GM23338 (cell line): ENCODE data around the gene TGM6. TPM values are rescaled to one million over a fixed set of nuclear protein-coding genes. Genes with fewer than 3 reads are reported as not detected.

Experiments used
- ATAC-seq: fragments of 200-7000 bp; cut with Tn5 transposase; 3 replicates; pipeline ENCODE4 v1.9.1; 2020
- DNase-seq: peaks from one replicate; pipeline ENCODE4 v3.0.0-alpha.2; 2015; ENCODE audit warnings: low spot score
- H2AFZ ChIP-seq: fragments of 200-600 bp; sonication (generic); 2 replicates; pipeline ENCODE4 v1.8.0; 2016; ENCODE audit warnings: antibody characterized with exemption, mild to moderate bottlenecking, moderate library complexity
- H3F3A ChIP-seq: fragments of 200-600 bp; sonication (generic); replicated peaks from 2 replicates; pipeline ENCODE4 v1.8.0; 2017; ENCODE audit warnings: antibody characterized with exemption, mixed run types, low read depth
- H3K27ac ChIP-seq: fragments of 200-600 bp; sonication (generic); 2 replicates; pipeline ENCODE4 v1.6.1; 2016; ENCODE audit warnings: low read depth
- H3K27me3 ChIP-seq: fragments of 200-600 bp; sonication (generic); 2 replicates; pipeline ENCODE4 v1.8.0; 2016; ENCODE audit warnings: mild to moderate bottlenecking, mixed run types, moderate library complexity; ENCODE audit not compliant: insufficient read depth
- H3K36me3 ChIP-seq: fragments of 200-600 bp; sonication (generic); 2 replicates; pipeline ENCODE4 v1.8.0; 2016; ENCODE audit warnings: mild to moderate bottlenecking; ENCODE audit not compliant: insufficient read depth
- H3K4me1 ChIP-seq: fragments of 200-600 bp; sonication (generic); 2 replicates; pipeline ENCODE4 v1.8.0; 2016; ENCODE audit warnings: mild to moderate bottlenecking, moderate library complexity; ENCODE audit not compliant: insufficient read depth
- H3K4me2 ChIP-seq: fragments of 200-600 bp; sonication (generic); 2 replicates; pipeline ENCODE4 v1.7.1; 2017; ENCODE audit warnings: mixed run types
- H3K4me3 ChIP-seq: fragments of 200-600 bp; sonication (generic); 2 replicates; pipeline ENCODE4 v1.6.1; 2016; ENCODE audit warnings: mixed run types
- H3K79me2 ChIP-seq: fragments of 200-600 bp; sonication (generic); replicated peaks from 2 replicates; pipeline ENCODE4 v1.8.0; 2017; ENCODE audit warnings: mild to moderate bottlenecking; ENCODE audit not compliant: insufficient read depth
- H3K9me2 ChIP-seq: fragments of 200-600 bp; sonication (generic); 2 replicates; pipeline ENCODE4 v1.8.0; 2017; ENCODE audit not compliant: insufficient read depth
- H4K20me1 ChIP-seq: fragments of 200-600 bp; sonication (generic); replicated peaks from 2 replicates; pipeline ENCODE4 v1.8.0; 2017; ENCODE audit warnings: mild to moderate bottlenecking; ENCODE audit not compliant: insufficient read depth
- H3K27ac Mint-ChIP-seq: 2 replicates; pipeline ENCODE4 v1.8.0; 2020; ENCODE audit warnings: inconsistent platforms, mild to moderate bottlenecking, moderate library complexity, mixed read lengths
- H3K27me3 Mint-ChIP-seq: 3 replicates; pipeline ENCODE4 v1.8.0; 2022; ENCODE audit warnings: low read depth, mild to moderate bottlenecking, moderate library complexity, mixed read lengths, inconsistent platforms; ENCODE audit not compliant: insufficient read depth, poor library complexity
- H3K36me3 Mint-ChIP-seq: 3 replicates; pipeline ENCODE4 v1.8.0; 2021; ENCODE audit warnings: low read depth, mild to moderate bottlenecking, inconsistent platforms, moderate library complexity, mixed read lengths
- H3K4me1 Mint-ChIP-seq: 3 replicates; pipeline ENCODE4 v1.8.0; 2020; ENCODE audit warnings: mild to moderate bottlenecking, inconsistent platforms, mixed read lengths
- H3K4me3 Mint-ChIP-seq: 3 replicates; pipeline ENCODE4 v1.8.0; 2021; ENCODE audit warnings: moderate library complexity, mild to moderate bottlenecking, inconsistent platforms, mixed read lengths
- H3K9me3 Mint-ChIP-seq: 3 replicates; pipeline ENCODE4 v1.8.0; 2020; ENCODE audit warnings: moderate library complexity, mild to moderate bottlenecking, inconsistent platforms, mixed read lengths
- CREB1 ChIP-seq: fragments of 250-450 bp; sonication (Bioruptor Pico); IDR thresholded peaks from 2 replicates; pipeline ENCODE4 v1.5.0; 2020; ENCODE audit warnings: low read depth, mild to moderate bottlenecking, moderate library complexity
- EZH2 ChIP-seq: fragments of 200-600 bp; sonication (generic); IDR thresholded peaks from one replicate; pipeline ENCODE4 v1.8.0; 2017; ENCODE audit warnings: antibody characterized with exemption, mild to moderate bottlenecking, low read depth; ENCODE audit not compliant: unreplicated experiment
- EZH2phosphoT487 ChIP-seq: fragments of 200-600 bp; sonication (generic); IDR thresholded peaks from one replicate; pipeline ENCODE4 v1.8.1; 2018; ENCODE audit warnings: antibody characterized with exemption; ENCODE audit not compliant: unreplicated experiment
- JUNB ChIP-seq: IDR thresholded peaks from one replicate; pipeline ENCODE4 v1.6.1; 2016; ENCODE audit warnings: antibody characterized with exemption; ENCODE audit not compliant: unreplicated experiment
- NANOG ChIP-seq: IDR thresholded peaks from 2 replicates; pipeline ENCODE4 v1.6.1; 2016; ENCODE audit warnings: antibody characterized with exemption, borderline replicate concordance
- POLR2AphosphoS5 ChIP-seq: IDR thresholded peaks from 2 replicates; pipeline ENCODE4 v1.6.1; 2016; ENCODE audit warnings: antibody characterized with exemption, low read depth
- REST ChIP-seq: IDR thresholded peaks from one replicate; pipeline ENCODE4 v1.6.1; 2018; ENCODE audit warnings: antibody characterized with exemption; ENCODE audit not compliant: unreplicated experiment
- STAT1 ChIP-seq: IDR thresholded peaks from one replicate; pipeline ENCODE4 v1.6.1; 2016; ENCODE audit warnings: antibody characterized with exemption; ENCODE audit not compliant: unreplicated experiment
- ZNF114 ChIP-seq: fragments of 250-450 bp; sonication (Bioruptor Pico); IDR thresholded peaks from 2 replicates; pipeline ENCODE4 v1.5.0; 2020; ENCODE audit warnings: mild to moderate bottlenecking, moderate library complexity
- ZNF331 ChIP-seq: fragments of 250-450 bp; sonication (Bioruptor Pico); IDR thresholded peaks from 2 replicates; pipeline ENCODE4 v1.5.0; 2020; ENCODE audit warnings: low read depth, mild to moderate bottlenecking, moderate library complexity
- long read RNA-seq: library from polyadenylated mRNA; unstranded; transcript quantifications from one replicate; pipeline ENCODE4 v2.0.0, GENCODE V29; 2020; ENCODE audit not compliant: unreplicated experiment
- polyA plus RNA-seq: library from polyadenylated mRNA; unstranded; fragments of >200 nt; fragmentation: Nextera tagmentation; extraction: Ambion mirVana; gene quantifications from 2 replicates; pipeline ENCODE4 v1.2.1, GENCODE V29; 2016
- total RNA-seq: library from RNA; depleted of rRNA; stranded (reverse); fragments of >200 nt; shearing (Covaris generic); gene quantifications from 2 replicates; pipeline ENCODE4 v1.2.3, GENCODE V29; 2014; rRNA removed
- TF ChIP-seq, protein P1 (sequence below): fragments of 250-450 bp; sonication (Bioruptor Pico); IDR thresholded peaks from 2 replicates; pipeline ENCODE4 v1.5.0; 2020; ENCODE audit warnings: mild to moderate bottlenecking, moderate library complexity
- TF ChIP-seq, protein P2 (sequence below): IDR thresholded peaks from 2 replicates; pipeline ENCODE4 v1.6.1; 2016; ENCODE audit warnings: antibody characterized with exemption
- TF ChIP-seq, protein P3 (sequence below), 2 experiments: fragments of 200-600 bp in 1 of 2; sonication (generic) in 1 of 2; conservative IDR thresholded peaks; 2 replicates each; pipeline versions ENCODE4 v1.5.1 to v1.6.1; 2016 to 2017; ENCODE audit warnings: antibody characterized with exemption in 2 of 2, low read depth in 2 of 2, mild to moderate bottlenecking in 2 of 2, moderate library complexity in 1 of 2

The TGM6 gene
- total RNA-seq (not detected in 2 replicates), polyA plus RNA-seq (not detected in 2 replicates)
- long read RNA-seq, result 0 reads

- no peaks in the 10 kb centered on the region for H3K79me2 ChIP-seq
- H3K9me2 ChIP-seq, result peaks cover 20% of the 10 kb centered on the region; the same call in 1 of the 2 replicates
- Mint-ChIP-seq H3K27ac (no peak within 1 kb of the TSS; the same call in 1 of the 2 replicates), H3K4me1 (peaks cover 11% of the 10 kb centered on the region), H3K36me3 (no peaks in the 10 kb centered on the region), H3K4me3 (no peak within 1 kb of the TSS), H3K9me3 (no peaks in the 10 kb centered on the region), H3K27me3 (peaks cover 10% of the 10 kb centered on the region)
- ATAC-seq (no peak), DNase-seq (no peak)
- no peaks in the 10 kb centered on the region for H3K36me3 ChIP-seq
- H3K4me1 ChIP-seq, result no peaks in the 10 kb centered on the region
- no peaks in the 10 kb centered on the region for H3K27me3 ChIP-seq
- H3F3A ChIP-seq, result no peaks in the 10 kb centered on the region
- TF ChIP-seq POLR2AphosphoS5 (no peak), EZH2 (no peak), EZH2phosphoT487 (no peak), CREB1 (CRISPR knock-in tag) (no peak), STAT1 (no peak), REST (no peak), ZNF114 (no peak), NANOG (no peak), JUNB (no peak), ZNF331 (no peak)
- TF ChIP-seq, protein P1, sequence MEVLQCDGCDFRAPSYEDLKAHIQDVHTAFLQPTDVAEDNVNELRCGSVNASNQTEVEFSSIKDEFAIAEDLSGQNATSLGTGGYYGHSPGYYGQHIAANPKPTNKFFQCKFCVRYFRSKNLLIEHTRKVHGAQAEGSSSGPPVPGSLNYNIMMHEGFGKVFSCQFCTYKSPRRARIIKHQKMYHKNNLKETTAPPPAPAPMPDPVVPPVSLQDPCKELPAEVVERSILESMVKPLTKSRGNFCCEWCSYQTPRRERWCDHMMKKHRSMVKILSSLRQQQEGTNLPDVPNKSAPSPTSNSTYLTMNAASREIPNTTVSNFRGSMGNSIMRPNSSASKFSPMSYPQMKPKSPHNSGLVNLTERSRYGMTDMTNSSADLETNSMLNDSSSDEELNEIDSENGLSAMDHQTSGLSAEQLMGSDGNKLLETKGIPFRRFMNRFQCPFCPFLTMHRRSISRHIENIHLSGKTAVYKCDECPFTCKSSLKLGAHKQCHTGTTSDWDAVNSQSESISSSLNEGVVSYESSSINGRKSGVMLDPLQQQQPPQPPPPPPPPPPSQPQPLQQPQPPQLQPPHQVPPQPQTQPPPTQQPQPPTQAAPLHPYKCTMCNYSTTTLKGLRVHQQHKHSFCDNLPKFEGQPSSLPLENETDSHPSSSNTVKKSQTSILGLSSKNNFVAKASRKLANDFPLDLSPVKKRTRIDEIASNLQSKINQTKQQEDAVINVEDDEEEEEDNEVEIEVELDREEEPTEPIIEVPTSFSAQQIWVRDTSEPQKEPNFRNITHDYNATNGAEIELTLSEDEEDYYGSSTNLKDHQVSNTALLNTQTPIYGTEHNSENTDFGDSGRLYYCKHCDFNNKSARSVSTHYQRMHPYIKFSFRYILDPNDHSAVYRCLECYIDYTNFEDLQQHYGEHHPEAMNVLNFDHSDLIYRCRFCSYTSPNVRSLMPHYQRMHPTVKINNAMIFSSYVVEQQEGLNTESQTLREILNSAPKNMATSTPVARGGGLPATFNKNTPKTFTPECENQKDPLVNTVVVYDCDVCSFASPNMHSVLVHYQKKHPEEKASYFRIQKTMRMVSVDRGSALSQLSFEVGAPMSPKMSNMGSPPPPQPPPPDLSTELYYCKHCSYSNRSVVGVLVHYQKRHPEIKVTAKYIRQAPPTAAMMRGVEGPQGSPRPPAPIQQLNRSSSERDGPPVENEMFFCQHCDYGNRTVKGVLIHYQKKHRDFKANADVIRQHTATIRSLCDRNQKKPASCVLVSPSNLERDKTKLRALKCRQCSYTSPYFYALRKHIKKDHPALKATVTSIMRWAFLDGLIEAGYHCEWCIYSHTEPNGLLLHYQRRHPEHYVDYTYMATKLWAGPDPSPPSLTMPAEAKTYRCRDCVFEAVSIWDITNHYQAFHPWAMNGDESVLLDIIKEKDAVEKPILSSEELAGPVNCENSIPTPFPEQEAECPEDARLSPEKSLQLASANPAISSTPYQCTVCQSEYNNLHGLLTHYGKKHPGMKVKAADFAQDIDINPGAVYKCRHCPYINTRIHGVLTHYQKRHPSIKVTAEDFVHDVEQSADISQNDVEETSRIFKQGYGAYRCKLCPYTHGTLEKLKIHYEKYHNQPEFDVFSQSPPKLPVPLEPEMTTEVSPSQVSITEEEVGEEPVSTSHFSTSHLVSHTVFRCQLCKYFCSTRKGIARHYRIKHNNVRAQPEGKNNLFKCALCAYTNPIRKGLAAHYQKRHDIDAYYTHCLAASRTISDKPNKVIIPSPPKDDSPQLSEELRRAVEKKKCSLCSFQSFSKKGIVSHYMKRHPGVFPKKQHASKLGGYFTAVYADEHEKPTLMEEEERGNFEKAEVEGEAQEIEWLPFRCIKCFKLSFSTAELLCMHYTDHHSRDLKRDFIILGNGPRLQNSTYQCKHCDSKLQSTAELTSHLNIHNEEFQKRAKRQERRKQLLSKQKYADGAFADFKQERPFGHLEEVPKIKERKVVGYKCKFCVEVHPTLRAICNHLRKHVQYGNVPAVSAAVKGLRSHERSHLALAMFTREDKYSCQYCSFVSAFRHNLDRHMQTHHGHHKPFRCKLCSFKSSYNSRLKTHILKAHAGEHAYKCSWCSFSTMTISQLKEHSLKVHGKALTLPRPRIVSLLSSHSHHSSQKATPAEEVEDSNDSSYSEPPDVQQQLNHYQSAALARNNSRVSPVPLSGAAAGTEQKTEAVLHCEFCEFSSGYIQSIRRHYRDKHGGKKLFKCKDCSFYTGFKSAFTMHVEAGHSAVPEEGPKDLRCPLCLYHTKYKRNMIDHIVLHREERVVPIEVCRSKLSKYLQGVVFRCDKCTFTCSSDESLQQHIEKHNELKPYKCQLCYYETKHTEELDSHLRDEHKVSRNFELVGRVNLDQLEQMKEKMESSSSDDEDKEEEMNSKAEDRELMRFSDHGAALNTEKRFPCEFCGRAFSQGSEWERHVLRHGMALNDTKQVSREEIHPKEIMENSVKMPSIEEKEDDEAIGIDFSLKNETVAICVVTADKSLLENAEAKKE (CRISPR knock-in tag), result no peak
- TF ChIP-seq, protein P2, sequence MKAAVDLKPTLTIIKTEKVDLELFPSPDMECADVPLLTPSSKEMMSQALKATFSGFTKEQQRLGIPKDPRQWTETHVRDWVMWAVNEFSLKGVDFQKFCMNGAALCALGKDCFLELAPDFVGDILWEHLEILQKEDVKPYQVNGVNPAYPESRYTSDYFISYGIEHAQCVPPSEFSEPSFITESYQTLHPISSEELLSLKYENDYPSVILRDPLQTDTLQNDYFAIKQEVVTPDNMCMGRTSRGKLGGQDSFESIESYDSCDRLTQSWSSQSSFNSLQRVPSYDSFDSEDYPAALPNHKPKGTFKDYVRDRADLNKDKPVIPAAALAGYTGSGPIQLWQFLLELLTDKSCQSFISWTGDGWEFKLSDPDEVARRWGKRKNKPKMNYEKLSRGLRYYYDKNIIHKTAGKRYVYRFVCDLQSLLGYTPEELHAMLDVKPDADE, result no peak
- TF ChIP-seq, protein P3, sequence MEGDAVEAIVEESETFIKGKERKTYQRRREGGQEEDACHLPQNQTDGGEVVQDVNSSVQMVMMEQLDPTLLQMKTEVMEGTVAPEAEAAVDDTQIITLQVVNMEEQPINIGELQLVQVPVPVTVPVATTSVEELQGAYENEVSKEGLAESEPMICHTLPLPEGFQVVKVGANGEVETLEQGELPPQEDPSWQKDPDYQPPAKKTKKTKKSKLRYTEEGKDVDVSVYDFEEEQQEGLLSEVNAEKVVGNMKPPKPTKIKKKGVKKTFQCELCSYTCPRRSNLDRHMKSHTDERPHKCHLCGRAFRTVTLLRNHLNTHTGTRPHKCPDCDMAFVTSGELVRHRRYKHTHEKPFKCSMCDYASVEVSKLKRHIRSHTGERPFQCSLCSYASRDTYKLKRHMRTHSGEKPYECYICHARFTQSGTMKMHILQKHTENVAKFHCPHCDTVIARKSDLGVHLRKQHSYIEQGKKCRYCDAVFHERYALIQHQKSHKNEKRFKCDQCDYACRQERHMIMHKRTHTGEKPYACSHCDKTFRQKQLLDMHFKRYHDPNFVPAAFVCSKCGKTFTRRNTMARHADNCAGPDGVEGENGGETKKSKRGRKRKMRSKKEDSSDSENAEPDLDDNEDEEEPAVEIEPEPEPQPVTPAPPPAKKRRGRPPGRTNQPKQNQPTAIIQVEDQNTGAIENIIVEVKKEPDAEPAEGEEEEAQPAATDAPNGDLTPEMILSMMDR (conservative IDR thresholded peaks at IDR 0.05; ENCODE audit: low read depth in 2 of 2), result no peak
- no peak within 1 kb of the TSS for H3K27ac ChIP-seq
- H2AFZ ChIP-seq, result peak within 1 kb of the TSS; percentile 0
- no peaks in the 10 kb centered on the region for H4K20me1 ChIP-seq
- H3K4me2 ChIP-seq, result peak within 1 kb of the TSS; percentile 19
- no peak within 1 kb of the TSS for H3K4me3 ChIP-seq
Observed at GRCh38 chr20:2380601-2381000, at the start of gene TGM6. Gene TGM6 (plus strand): TSS chr20:2380901. CDS start chr20:2380969, 68 bp downstream.
